ENCODE measurements around the gene USP36. TPM values are rescaled to one million over a fixed set of nuclear protein-coding genes. Genes with fewer than 3 reads are reported as not detected.

USP36 gene
- total and polyA plus RNA-seq, 9 of the 15 experiments (the other 6 are each of a cell fraction or from before 2014, with no cell fraction given): 6.4 to 72.8 (median 22.5) TPM

- intact Hi-C loops (cut with micrococcal nuclease): no loop called here
- FAIRE-seq: no peak
- H3K27me3 ChIP-seq (ENCODE audit: control insufficient read depth in 2 of 2, insufficient read depth in 2 of 2, low read length in 2 of 2): peaks cover 47 to 90% of the 10 kb centered on the region in 2 experiments
Measured at GRCh38 chr17:78888941-78889518, 48.4 kb upstream of the USP36 start.

DNA sequence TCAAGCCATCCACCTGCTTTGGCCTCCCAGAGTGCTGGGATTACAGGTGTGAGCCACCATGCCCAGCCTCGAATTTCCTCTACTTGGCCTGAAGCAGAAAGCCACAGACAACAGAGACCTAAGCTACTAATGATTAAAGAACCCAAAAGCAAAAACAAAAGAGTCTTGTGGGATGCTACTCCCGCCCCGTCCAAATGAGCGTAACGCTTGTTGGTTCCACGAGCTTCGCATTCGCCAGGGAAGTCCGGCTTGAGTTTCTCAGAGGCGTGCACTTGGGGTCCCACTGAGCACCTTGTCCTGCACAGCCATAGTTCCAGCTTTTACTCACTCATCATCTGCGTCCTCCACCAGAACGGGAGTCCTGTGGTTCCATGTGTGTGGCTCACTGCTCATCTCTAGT is 46.3 kb upstream of the USP36 start:
- no peaks in the 10 kb centered on the region for H3K79me2 ChIP-seq (ENCODE audit: control insufficient read depth, insufficient read depth, low read length)
- ATAC-seq: no peak
- H3K9me1 ChIP-seq (ENCODE audit: control insufficient read depth, insufficient read depth, low read length): peaks cover 4% of the 10 kb centered on the region
- ChIA-PET CTCF (ENCODE audit: low intra/inter-chr PET ratio) (no interaction called here), POLR2A (interaction anchor here (0.6 to 1.4 kb wide), 4 partner anchors 9 to 25 kb away, joined by 3 to 5 read pairs (median 4); no protein-coding TSS in a partner anchor)
- no peak for FAIRE-seq
- no peak overlapping the region for H3K27ac ChIP-seq (ENCODE audit: extremely low read depth, low read depth, low read length)
- no peak for DNase-seq (ENCODE audit: extremely low read depth in 1 of 4, low spot score in 3 of 4)
- peaks cover 16 to 28% of the 10 kb centered on the region in 2 experiments for H3K4me1 ChIP-seq (replicated peaks in 1 of 2; ENCODE audit: control insufficient read depth in 2 of 2, insufficient read depth in 2 of 2, low read length in 2 of 2)
- no peak overlapping the region for H2AFZ ChIP-seq (ENCODE audit: low read depth, low read length)
- H3K27me3 ChIP-seq (ENCODE audit: control insufficient read depth in 2 of 2, insufficient read depth in 2 of 2, low read length in 2 of 2): peaks cover 42 to 72% of the 10 kb centered on the region in 2 experiments
- BruUV-seq (replicated peaks): no TSS peak
- no peak overlapping the region for H3K4me3 ChIP-seq
- H3K4me2 ChIP-seq (ENCODE audit: insufficient read depth, low read length): no peak overlapping the region
- H4K20me1 ChIP-seq (replicated peaks; ENCODE audit: control insufficient read depth, insufficient read depth, low read length): peaks cover 14% of the 10 kb centered on the region
- H3K36me3 ChIP-seq (ENCODE audit: control insufficient read depth, insufficient read depth, low read length): no peaks in the 10 kb centered on the region
- in situ Hi-C loops (cut with MboI) (no loop called here), intact Hi-C loops (cut with micrococcal nuclease) (no loop called here)
- WGBS (ENCODE audit: insufficient coverage, low coverage, missing lambda C conversion rate): 3% methylated on average over 12 of the region's 12 CpGs
- no peaks in the 10 kb centered on the region for H3K9me3 ChIP-seq (replicated peaks; ENCODE audit: control insufficient read depth, insufficient read depth, low read depth, low read length)
- H3K9ac ChIP-seq (ENCODE audit: insufficient read depth in 1 of 2, low read depth in 2 of 2, low read length in 2 of 2): no peak overlapping the region
- no peak for TF ChIP-seq ZC3H11A (IDR thresholded peaks at IDR 0.05; ENCODE audit: low read depth, low read length)
- no peak for TF ChIP-seq ZNF316 (IDR thresholded peaks at IDR 0.05)
- TF ChIP-seq MAFG (tag; conservative IDR thresholded peaks at IDR 0.05): no peak
- TF ChIP-seq, protein P1, sequence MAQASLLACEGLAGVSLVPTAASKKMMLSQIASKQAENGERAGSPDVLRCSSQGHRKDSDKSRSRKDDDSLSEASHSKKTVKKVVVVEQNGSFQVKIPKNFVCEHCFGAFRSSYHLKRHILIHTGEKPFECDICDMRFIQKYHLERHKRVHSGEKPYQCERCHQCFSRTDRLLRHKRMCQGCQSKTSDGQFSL (CRISPR knock-in tag; IDR thresholded peaks at IDR 0.05): no peak
- TF ChIP-seq, protein P1 (tag; IDR thresholded peaks at IDR 0.05): no peak
- no peak for TF ChIP-seq ZNF707 (CRISPR knock-in tag; conservative IDR thresholded peaks at IDR 0.05)
- TF ChIP-seq ATF7 (IDR thresholded peaks at IDR 0.05): no peak
- TF ChIP-seq E2F6 (IDR thresholded peaks at IDR 0.05; ENCODE audit: borderline replicate concordance in 1 of 2, extremely low read depth in 1 of 2, insufficient read depth in 1 of 2, insufficient read length in 1 of 2, low read depth in 1 of 2, low read length in 1 of 2, poor library complexity in 1 of 2, severe bottlenecking in 1 of 2): no peak
- TF ChIP-seq, protein P2, sequence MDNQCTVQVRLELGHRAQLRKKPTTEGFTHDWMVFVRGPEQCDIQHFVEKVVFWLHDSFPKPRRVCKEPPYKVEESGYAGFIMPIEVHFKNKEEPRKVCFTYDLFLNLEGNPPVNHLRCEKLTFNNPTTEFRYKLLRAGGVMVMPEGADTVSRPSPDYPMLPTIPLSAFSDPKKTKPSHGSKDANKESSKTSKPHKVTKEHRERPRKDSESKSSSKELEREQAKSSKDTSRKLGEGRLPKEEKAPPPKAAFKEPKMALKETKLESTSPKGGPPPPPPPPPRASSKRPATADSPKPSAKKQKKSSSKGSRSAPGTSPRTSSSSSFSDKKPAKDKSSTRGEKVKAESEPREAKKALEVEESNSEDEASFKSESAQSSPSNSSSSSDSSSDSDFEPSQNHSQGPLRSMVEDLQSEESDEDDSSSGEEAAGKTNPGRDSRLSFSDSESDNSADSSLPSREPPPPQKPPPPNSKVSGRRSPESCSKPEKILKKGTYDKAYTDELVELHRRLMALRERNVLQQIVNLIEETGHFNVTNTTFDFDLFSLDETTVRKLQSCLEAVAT (IDR thresholded peaks at IDR 0.05): no peak

More at GRCh38 chr17:78888941-78889518, 48.4 kb upstream of the USP36 start:
- Histone ChIP-seq H3K4me1 (replicated peaks in 1 of 2; ENCODE audit: control insufficient read depth in 2 of 2, insufficient read depth in 2 of 2, low read length in 2 of 2) (peaks cover 1 to 11% of the 10 kb centered on the region in 2 experiments; a peak in 3 of 5 replicates), H4K20me1 (replicated peaks; ENCODE audit: control insufficient read depth, insufficient read depth, low read length) (peaks cover 14% of the 10 kb centered on the region), H3K36me3 (ENCODE audit: control insufficient read depth, insufficient read depth, low read length) (no peaks in the 10 kb centered on the region), H2AFZ (ENCODE audit: low read depth, low read length) (no peak overlapping the region), H3K4me3 (no peak overlapping the region), H3K9ac (ENCODE audit: insufficient read depth in 1 of 2, low read depth in 2 of 2, low read length in 2 of 2) (no peak overlapping the region), H3K9me3 (replicated peaks; ENCODE audit: control insufficient read depth, insufficient read depth, low read depth, low read length) (no peaks in the 10 kb centered on the region; the same call in 1 of the 2 replicates), H3K4me2 (ENCODE audit: insufficient read depth, low read length) (no peak overlapping the region), H3K79me2 (ENCODE audit: control insufficient read depth, insufficient read depth, low read length) (no peaks in the 10 kb centered on the region), H3K27ac (ENCODE audit: extremely low read depth, low read depth, low read length) (no peak overlapping the region), H3K9me1 (ENCODE audit: control insufficient read depth, insufficient read depth, low read length) (peaks cover 1% of the 10 kb centered on the region)
- ChIA-PET CTCF (ENCODE audit: low intra/inter-chr PET ratio) (no interaction called here), POLR2A (interaction anchor here (1.1 kb wide), 1 partner anchor 22 kb away, joined by 4 read pairs; no protein-coding TSS in a partner anchor)
- BruUV-seq (replicated peaks): no TSS peak
- ATAC-seq (no peak), DNase-seq (ENCODE audit: extremely low read depth in 1 of 4, low spot score in 3 of 4) (no peak)
- WGBS (ENCODE audit: insufficient coverage, low coverage, missing lambda C conversion rate): under 1% methylated on average over 10 of the region's 10 CpGs
- in situ Hi-C loops (cut with MboI): no loop called here
- peak; percentile 24 for TF ChIP-seq CBX8 (IDR thresholded peaks at IDR 0.05; ENCODE audit: borderline replicate concordance, extremely low read depth, low read depth, low read length, poor library complexity, severe bottlenecking)
- TF ChIP-seq RUNX1 (IDR thresholded peaks at IDR 0.05; ENCODE audit: low read depth): no peak

Data from K562 (cell line).